ENCODE data around the gene CCDC85C. TPM values are rescaled to one million over a fixed set of nuclear protein-coding genes. Genes with fewer than 3 reads are reported as not detected.

Gene CCDC85C
- total and polyA plus RNA-seq, 2 of the 4 experiments (the other 2 are of a cell fraction): 16.0 to 19.0 TPM

DNA sequence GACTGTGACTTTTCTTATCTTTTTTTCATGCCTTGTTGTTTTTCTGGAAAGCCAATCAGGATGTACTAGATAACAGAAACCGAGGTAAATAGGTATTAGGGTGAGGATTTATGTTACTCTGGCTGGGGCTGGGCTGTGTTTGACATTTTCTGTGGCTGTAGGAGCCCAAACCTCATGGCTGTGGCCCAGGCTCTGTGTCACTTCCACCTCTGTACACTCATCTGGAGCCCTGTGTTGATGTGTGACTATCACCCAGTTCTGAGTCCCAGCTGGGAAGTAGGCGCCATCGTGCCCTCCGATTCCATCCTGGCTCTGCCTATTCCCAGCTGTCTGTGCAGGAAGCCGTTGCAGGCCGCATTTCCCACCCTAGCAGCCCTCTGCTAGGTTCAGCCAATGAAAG is 39.3 kb upstream of the CCDC85C start:
- WGBS, 2 experiments (ENCODE audit: extremely low coverage in 2 of 2, insufficient read length in 1 of 2): no CpG with 5 or more reads among the region's 6 CpGs
- no peak for TF ChIP-seq NFE2L2 (IDR thresholded peaks at IDR 0.05; ENCODE audit: low read depth, low read length)
- TF ChIP-seq FOS (IDR thresholded peaks at IDR 0.05; ENCODE audit: low read depth, low read length): no peak
- no peak for TF ChIP-seq POLR2A (IDR thresholded peaks at IDR 0.05; ENCODE audit: low read depth, low read length)
- TF ChIP-seq RFX5 (IDR thresholded peaks at IDR 0.05; ENCODE audit: low read depth, low read length): no peak
- TF ChIP-seq, protein P1, sequence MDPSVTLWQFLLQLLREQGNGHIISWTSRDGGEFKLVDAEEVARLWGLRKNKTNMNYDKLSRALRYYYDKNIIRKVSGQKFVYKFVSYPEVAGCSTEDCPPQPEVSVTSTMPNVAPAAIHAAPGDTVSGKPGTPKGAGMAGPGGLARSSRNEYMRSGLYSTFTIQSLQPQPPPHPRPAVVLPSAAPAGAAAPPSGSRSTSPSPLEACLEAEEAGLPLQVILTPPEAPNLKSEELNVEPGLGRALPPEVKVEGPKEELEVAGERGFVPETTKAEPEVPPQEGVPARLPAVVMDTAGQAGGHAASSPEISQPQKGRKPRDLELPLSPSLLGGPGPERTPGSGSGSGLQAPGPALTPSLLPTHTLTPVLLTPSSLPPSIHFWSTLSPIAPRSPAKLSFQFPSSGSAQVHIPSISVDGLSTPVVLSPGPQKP (IDR thresholded peaks at IDR 0.05; ENCODE audit: borderline replicate concordance, low read depth, low read length): no peak
- TF ChIP-seq MXI1 (IDR thresholded peaks at IDR 0.05; ENCODE audit: borderline replicate concordance, low read depth, low read length): no peak
- TF ChIP-seq, protein P2, sequence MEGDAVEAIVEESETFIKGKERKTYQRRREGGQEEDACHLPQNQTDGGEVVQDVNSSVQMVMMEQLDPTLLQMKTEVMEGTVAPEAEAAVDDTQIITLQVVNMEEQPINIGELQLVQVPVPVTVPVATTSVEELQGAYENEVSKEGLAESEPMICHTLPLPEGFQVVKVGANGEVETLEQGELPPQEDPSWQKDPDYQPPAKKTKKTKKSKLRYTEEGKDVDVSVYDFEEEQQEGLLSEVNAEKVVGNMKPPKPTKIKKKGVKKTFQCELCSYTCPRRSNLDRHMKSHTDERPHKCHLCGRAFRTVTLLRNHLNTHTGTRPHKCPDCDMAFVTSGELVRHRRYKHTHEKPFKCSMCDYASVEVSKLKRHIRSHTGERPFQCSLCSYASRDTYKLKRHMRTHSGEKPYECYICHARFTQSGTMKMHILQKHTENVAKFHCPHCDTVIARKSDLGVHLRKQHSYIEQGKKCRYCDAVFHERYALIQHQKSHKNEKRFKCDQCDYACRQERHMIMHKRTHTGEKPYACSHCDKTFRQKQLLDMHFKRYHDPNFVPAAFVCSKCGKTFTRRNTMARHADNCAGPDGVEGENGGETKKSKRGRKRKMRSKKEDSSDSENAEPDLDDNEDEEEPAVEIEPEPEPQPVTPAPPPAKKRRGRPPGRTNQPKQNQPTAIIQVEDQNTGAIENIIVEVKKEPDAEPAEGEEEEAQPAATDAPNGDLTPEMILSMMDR (conservative IDR thresholded peaks at IDR 0.05; ENCODE audit: low read depth, low read length): no peak
- no peak for TF ChIP-seq MAFK (IDR thresholded peaks at IDR 0.05; ENCODE audit: low read depth, low read length)
- no peak for TF ChIP-seq CEBPB (IDR thresholded peaks at IDR 0.05; ENCODE audit: low read depth, low read length)
- TF ChIP-seq MAZ (IDR thresholded peaks at IDR 0.05; ENCODE audit: borderline replicate concordance, low read depth, low read length): no peak
- TF ChIP-seq BHLHE40 (IDR thresholded peaks at IDR 0.05; ENCODE audit: low read depth, low read length): no peak
- TF ChIP-seq SMC3 (IDR thresholded peaks at IDR 0.05; ENCODE audit: low read depth, low read length): no peak
- TF ChIP-seq RAD21 (IDR thresholded peaks at IDR 0.05; ENCODE audit: low read length): no peak
- TF ChIP-seq, protein P3, sequence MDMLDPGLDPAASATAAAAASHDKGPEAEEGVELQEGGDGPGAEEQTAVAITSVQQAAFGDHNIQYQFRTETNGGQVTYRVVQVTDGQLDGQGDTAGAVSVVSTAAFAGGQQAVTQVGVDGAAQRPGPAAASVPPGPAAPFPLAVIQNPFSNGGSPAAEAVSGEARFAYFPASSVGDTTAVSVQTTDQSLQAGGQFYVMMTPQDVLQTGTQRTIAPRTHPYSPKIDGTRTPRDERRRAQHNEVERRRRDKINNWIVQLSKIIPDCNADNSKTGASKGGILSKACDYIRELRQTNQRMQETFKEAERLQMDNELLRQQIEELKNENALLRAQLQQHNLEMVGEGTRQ (IDR thresholded peaks at IDR 0.05; ENCODE audit: low read depth, low read length): no peak
- no peak for TF ChIP-seq RCOR1 (IDR thresholded peaks at IDR 0.05; ENCODE audit: insufficient replicate concordance, low read length)
- TF ChIP-seq CHD1 (IDR thresholded peaks at IDR 0.05; ENCODE audit: low read depth, low read length): no peak
- no peak overlapping the region for H2BK15ac ChIP-seq (ENCODE audit: low read depth, low read length)
- DNase-seq (no peak), ATAC-seq (ENCODE audit: low read depth) (no peak)
- no peak overlapping the region for H2AK5ac ChIP-seq (ENCODE audit: low read depth, low read length)
- no peak overlapping the region for H2AK9ac ChIP-seq (replicated peaks; ENCODE audit: low read depth, low read length, poor library complexity)
- H3K56ac ChIP-seq (ENCODE audit: extremely low read depth, insufficient read depth, low read length): no peak overlapping the region
- no TSS peak for BruUV-seq (replicated peaks)
- no peak overlapping the region for H3K27ac ChIP-seq (ENCODE audit: insufficient read depth, low read length)
- in situ Hi-C loops (cut with MboI; ENCODE audit: low sequenced_read_pairs): no loop called here
- no peaks in the 10 kb centered on the region for H3K9me1 ChIP-seq (ENCODE audit: insufficient read depth, low read length)
- H3K23ac ChIP-seq (ENCODE audit: low read depth, low read length): no peak overlapping the region
- peak overlapping the region; percentile 70 for H2AFZ ChIP-seq (replicated peaks; ENCODE audit: low read length, poor library complexity)
- H4K91ac ChIP-seq (ENCODE audit: insufficient read depth, low read depth, low read length): no peak overlapping the region
- no peaks in the 10 kb centered on the region for H3K9me3 ChIP-seq (ENCODE audit: control insufficient read depth, insufficient read depth, low read length)
- no peak overlapping the region for H3K4ac ChIP-seq (ENCODE audit: low read depth, low read length)
- POLR2A ChIA-PET (ENCODE audit: unreplicated experiment): no interaction called here
- no peak overlapping the region for H3K18ac ChIP-seq (ENCODE audit: low read depth, low read length)
- intact Hi-C loops (cut with micrococcal nuclease): no loop called here
- H3K4me3 ChIP-seq (ENCODE audit: insufficient read depth, low read depth, low read length): no peak overlapping the region
- H3K36me3 ChIP-seq (ENCODE audit: control insufficient read depth, insufficient read depth, low read length): no peaks in the 10 kb centered on the region
- no peak overlapping the region for H4K8ac ChIP-seq (ENCODE audit: low read depth in 2 of 2, low read length in 2 of 2)
- no peak overlapping the region for H3K14ac ChIP-seq (replicated peaks; ENCODE audit: low read depth, low read length)
- H3K27me3 ChIP-seq (ENCODE audit: control insufficient read depth, insufficient read depth, low read length): peaks cover 4% of the 10 kb centered on the region; the same call in 1 of the 2 replicates
- H3K79me1 ChIP-seq (ENCODE audit: low read depth in 1 of 2, low read length in 2 of 2): no peaks in the 10 kb centered on the region
- no peak overlapping the region for H2BK20ac ChIP-seq (ENCODE audit: low read depth, low read length)
- CTCF ChIA-PET: no interaction called here
- dilution Hi-C loops (cut with HindIII; ENCODE audit: low sequenced_read_pairs, unreplicated experiment): no loop called here
- H3K9ac ChIP-seq (ENCODE audit: low read depth, low read length): no peak overlapping the region
- no peak overlapping the region for H2BK120ac ChIP-seq (ENCODE audit: low read depth, low read length)
- H3K4me2 ChIP-seq (ENCODE audit: low read depth, low read length): no peak overlapping the region
- no peak overlapping the region for H4K5ac ChIP-seq (ENCODE audit: low read depth, low read length)
- peaks cover 4% of the 10 kb centered on the region; the same call in 1 of the 2 replicates for H3K4me1 ChIP-seq (ENCODE audit: control insufficient read depth, insufficient read depth, low read length)
- no peak overlapping the region for H2BK5ac ChIP-seq (ENCODE audit: low read depth, low read length, poor library complexity, severe bottlenecking)
- H4K20me1 ChIP-seq (ENCODE audit: insufficient read depth, low read length): no peaks in the 10 kb centered on the region
